NCI-H187 (cell line): Measurements from ENCODE around the gene SEMA3B.
"Not testable (repeated sequence)": the region's sequence is repeated elsewhere in the genome, so short reads cannot be mapped to it uniquely, and the experiment has no call there.

Experiments used
- DNase-seq, 2 experiments: peaks; one replicate each; lab custom pipeline; 2025; lab: John Stamatoyannopoulos, UW

The SEMA3B gene

GRCh38 chr3:50237754-50238548 lies 31.0 kb upstream of the SEMA3B start:
- DNase-seq, result no peak

GRCh38 chr3:50238549-50239026 lies 30.4 kb upstream of the SEMA3B start:
- no peak for DNase-seq

- DNase-seq, result no peak
Observed at GRCh38 chr3:50239649-50240048, 29.3 kb upstream of the SEMA3B start.

GRCh38 chr3:50241163-50241562 lies 27.8 kb upstream of the SEMA3B start:
- DNase-seq, result no peak

- no peak for DNase-seq
Observed at GRCh38 chr3:50241713-50242380, 27.1 kb upstream of the SEMA3B start.

- no peak for DNase-seq
Observed at GRCh38 chr3:50242381-50242770, 26.6 kb upstream of the SEMA3B start.

GRCh38 chr3:50242851-50243542 lies 25.9 kb upstream of the SEMA3B start:
- DNase-seq, result no peak

GRCh38 chr3:50243543-50243895 lies 25.4 kb upstream of the SEMA3B start:
- DNase-seq, result no peak

- DNase-seq, result not testable (repeated sequence)
Observed at GRCh38 chr3:50244813-50245212, 24.1 kb upstream of the SEMA3B start.

GRCh38 chr3:50245251-50245745 lies 23.6 kb upstream of the SEMA3B start:
- no peak for DNase-seq

- peak; percentile 16 to 44 for DNase-seq
Observed at GRCh38 chr3:50245831-50246516, 23.0 kb upstream of the SEMA3B start.

GRCh38 chr3:50246517-50246954 lies 22.4 kb upstream of the SEMA3B start:
- no peak for DNase-seq

- no peak for DNase-seq
Observed at GRCh38 chr3:50248387-50248786, 20.6 kb upstream of the SEMA3B start.

GRCh38 chr3:50249457-50249856 lies 19.5 kb upstream of the SEMA3B start:
- DNase-seq, result no peak

GRCh38 chr3:50250514-50250913 lies 18.4 kb upstream of the SEMA3B start:
- no peak for DNase-seq

- DNase-seq, result no peak
Observed at GRCh38 chr3:50251220-50251619, 17.7 kb upstream of the SEMA3B start.

- DNase-seq, result no peak
Observed at GRCh38 chr3:50254577-50255250, 14.2 kb upstream of the SEMA3B start.

- no peak for DNase-seq
Observed at GRCh38 chr3:50255251-50255615, 13.7 kb upstream of the SEMA3B start.

GRCh38 chr3:50256978-50257890 lies 11.7 kb upstream of the SEMA3B start:
- DNase-seq, result no peak

GRCh38 chr3:50258029-50258680 lies 10.8 kb upstream of the SEMA3B start:
- DNase-seq, result no peak
